Trophoblast cell (in vitro differentiated cells and primary cell): ENCODE measurements around the gene HEXD.
A peak's percentile ranks its signal among the peaks of the same experiment; 100 is the strongest.

ENCODE experiments used
- DNase-seq, 2 donors: peaks; one replicate each; pipeline ENCODE4 v3.0.0-alpha.2; 2016
- H2AFZ ChIP-seq: 2 replicates; pipeline ENCODE4 v1.6.1; 2013; ENCODE audit warnings: low read length, moderate library complexity, mild to moderate bottlenecking; ENCODE audit not compliant: insufficient read depth, poor library complexity
- H2AK5ac ChIP-seq: 2 replicates; pipeline ENCODE4 v1.6.1; 2013; ENCODE audit warnings: mild to moderate bottlenecking, low read length
- H2BK120ac ChIP-seq: 2 replicates; pipeline ENCODE4 v1.6.1; 2013; ENCODE audit warnings: low read length, mild to moderate bottlenecking, moderate library complexity; ENCODE audit not compliant: insufficient read depth, poor library complexity
- H2BK12ac ChIP-seq: 2 replicates; pipeline ENCODE4 v1.6.1; 2013; ENCODE audit warnings: mild to moderate bottlenecking, low read length, moderate library complexity
- H2BK5ac ChIP-seq: 2 replicates; pipeline ENCODE4 v1.6.1; 2013; ENCODE audit warnings: low read length, low read depth, moderate library complexity, mild to moderate bottlenecking; ENCODE audit not compliant: poor library complexity
- H3K14ac ChIP-seq: 2 replicates; pipeline ENCODE4 v1.6.1; 2013; ENCODE audit warnings: mild to moderate bottlenecking, low read length
- H3K18ac ChIP-seq: 2 replicates; pipeline ENCODE4 v1.6.1; 2013; ENCODE audit warnings: mild to moderate bottlenecking, low read length
- H3K23ac ChIP-seq: 2 replicates; pipeline ENCODE4 v1.6.1; 2013; ENCODE audit warnings: low read length
- H3K27ac ChIP-seq: 2 replicates; pipeline ENCODE4 v1.5.1; 2013; ENCODE audit warnings: low read depth, mild to moderate bottlenecking, inconsistent platforms, low read length, moderate library complexity
- H3K27me3 ChIP-seq: 2 replicates; pipeline ENCODE4 v1.6.1; 2013; ENCODE audit warnings: inconsistent platforms, mild to moderate bottlenecking, low read length, moderate library complexity; ENCODE audit not compliant: insufficient read depth
- H3K36me3 ChIP-seq, 2 experiments: 1 replicate in 1 of 2; 2 replicates in 1 of 2; pipeline ENCODE4 v1.6.1; 2013; ENCODE audit warnings: low read length in 2 of 2, mild to moderate bottlenecking in 2 of 2, moderate library complexity in 1 of 2; ENCODE audit not compliant: insufficient read depth in 2 of 2, control insufficient read depth in 1 of 2
- H3K4ac ChIP-seq: 2 replicates; pipeline ENCODE4 v1.6.1; 2013; ENCODE audit warnings: low read depth, mild to moderate bottlenecking, low read length, moderate library complexity
- H3K4me1 ChIP-seq, 2 experiments: 1 replicate in 1 of 2; 2 replicates in 1 of 2; pipeline ENCODE4 v1.6.1; 2013; ENCODE audit warnings: low read length in 2 of 2, mild to moderate bottlenecking in 2 of 2, moderate library complexity in 1 of 2; ENCODE audit not compliant: insufficient read depth in 2 of 2, control insufficient read depth in 1 of 2
- H3K4me2 ChIP-seq: 2 replicates; pipeline ENCODE4 v1.6.1; 2013; ENCODE audit warnings: inconsistent platforms, mild to moderate bottlenecking, low read length, moderate library complexity
- H3K4me3 ChIP-seq: 2 replicates; pipeline ENCODE4 v1.5.1; 2013; ENCODE audit warnings: mild to moderate bottlenecking, low read depth, low read length, inconsistent platforms
- H3K79me1 ChIP-seq: one replicate; pipeline ENCODE4 v1.6.1; 2013; ENCODE audit warnings: low read length
- H3K79me2 ChIP-seq: 2 replicates; pipeline ENCODE4 v1.6.1; 2013; ENCODE audit warnings: low read length, mild to moderate bottlenecking; ENCODE audit not compliant: control insufficient read depth, insufficient read depth, poor library complexity
- H3K9ac ChIP-seq: 2 replicates; pipeline ENCODE4 v1.6.1; 2013; ENCODE audit warnings: mild to moderate bottlenecking, low read length
- H3K9me3 ChIP-seq: 2 replicates; pipeline ENCODE4 v1.6.1; 2013; ENCODE audit warnings: low read depth, mild to moderate bottlenecking, control low read depth, inconsistent platforms, low read length; ENCODE audit not compliant: insufficient read depth
- H4K12ac ChIP-seq: 2 replicates; pipeline ENCODE4 v1.6.1; 2013; ENCODE audit warnings: low read depth, mild to moderate bottlenecking, low read length, moderate library complexity
- H4K8ac ChIP-seq: 2 replicates; pipeline ENCODE4 v1.6.1; 2013; ENCODE audit warnings: low read depth, mild to moderate bottlenecking, low read length, moderate library complexity
- H4K91ac ChIP-seq: one replicate; pipeline ENCODE4 v1.6.1; 2013; ENCODE audit warnings: low read depth, mild to moderate bottlenecking, low read length, moderate library complexity
- WGBS: extraction: QIAGEN DNeasy Blood & Tissue Kit; methylation state at CpG from one replicate; pipeline ENCODE4 v1.1.7; 2013; ENCODE audit warnings: missing lambda C conversion rate; ENCODE audit not compliant: insufficient read length, insufficient coverage; ENCODE audit errors: extremely low coverage; 5-methylcytosine and 5-hydroxymethylcytosine counted together

HEXD gene

GRCh38 chr17:82419540-82419939 is 1.4 kb downstream of the HEXD start:
- H3K79me1 ChIP-seq: peaks cover 6% of the 10 kb centered on the region
- no peak overlapping the region for H2BK5ac ChIP-seq
- no peak overlapping the region for H3K18ac ChIP-seq
- no peak overlapping the region for H3K27ac ChIP-seq
- H3K4me1 ChIP-seq: peaks cover 3 to 4% of the 10 kb centered on the region in 2 experiments
- H2AFZ ChIP-seq: no peak overlapping the region
- peaks cover 5% of the 10 kb centered on the region for H3K9me3 ChIP-seq
- no peak overlapping the region for H4K12ac ChIP-seq
- no CpG with 5 or more reads among the region's 2 CpGs for WGBS
- peaks cover 0 to 6% of the 10 kb centered on the region in 2 experiments for H3K36me3 ChIP-seq
- H3K14ac ChIP-seq: no peak overlapping the region
- no peak overlapping the region for H2BK120ac ChIP-seq
- H2BK12ac ChIP-seq: no peak overlapping the region
- no peak overlapping the region for H3K4me2 ChIP-seq
- H4K91ac ChIP-seq: no peak overlapping the region
- H3K4ac ChIP-seq: no peak overlapping the region
- H3K27me3 ChIP-seq: no peaks in the 10 kb centered on the region
- no peak overlapping the region for H3K9ac ChIP-seq
- H3K4me3 ChIP-seq: no peak overlapping the region
- no peak for DNase-seq
- peaks cover 3% of the 10 kb centered on the region for H3K79me2 ChIP-seq
- H4K8ac ChIP-seq: no peak overlapping the region
- no peak overlapping the region for H3K23ac ChIP-seq
- H2AK5ac ChIP-seq: no peak overlapping the region

- H2BK5ac ChIP-seq: no peak overlapping the region
- no peak overlapping the region for H4K91ac ChIP-seq
- no peaks in the 10 kb centered on the region for H3K4me1 ChIP-seq
- no peak overlapping the region for H2AFZ ChIP-seq
- H3K79me1 ChIP-seq: no peaks in the 10 kb centered on the region
- H3K23ac ChIP-seq: no peak overlapping the region
- H3K27ac ChIP-seq: no peak overlapping the region
- no peak overlapping the region for H2BK12ac ChIP-seq
- no peak overlapping the region for H3K14ac ChIP-seq
- peak; percentile 36 to 64 for DNase-seq
- H3K79me2 ChIP-seq: no peaks in the 10 kb centered on the region
- no peak overlapping the region for H4K12ac ChIP-seq
- H4K8ac ChIP-seq: no peak overlapping the region
- no peak overlapping the region for H3K9ac ChIP-seq
- H3K9me3 ChIP-seq: peaks cover 5% of the 10 kb centered on the region
- H2BK120ac ChIP-seq: no peak overlapping the region
- no peak overlapping the region for H3K4ac ChIP-seq
- WGBS: no CpG with 5 or more reads among the region's 25 CpGs
- no peaks in the 10 kb centered on the region for H3K27me3 ChIP-seq
- H2AK5ac ChIP-seq: no peak overlapping the region
- no peak overlapping the region for H3K18ac ChIP-seq
- no peak overlapping the region for H3K4me2 ChIP-seq
- peaks cover 0 to 6% of the 10 kb centered on the region in 2 experiments for H3K36me3 ChIP-seq
- H3K4me3 ChIP-seq: no peak overlapping the region
These were observed 6.1 kb downstream of the HEXD start for GRCh38 chr17:82424001-82424862.

- H4K91ac ChIP-seq: no peak overlapping the region
- no peak overlapping the region for H2AFZ ChIP-seq
- no peak overlapping the region for H3K23ac ChIP-seq
- no peak overlapping the region for H3K14ac ChIP-seq
- H3K4me1 ChIP-seq: no peaks in the 10 kb centered on the region
- peaks cover 5% of the 10 kb centered on the region for H3K9me3 ChIP-seq
- H2BK5ac ChIP-seq: no peak overlapping the region
- no peak for DNase-seq
- H2AK5ac ChIP-seq: no peak overlapping the region
- H3K4me2 ChIP-seq: no peak overlapping the region
- no CpG with 5 or more reads among the region's 2 CpGs for WGBS
- H3K4me3 ChIP-seq: no peak overlapping the region
- no peak overlapping the region for H3K9ac ChIP-seq
- no peak overlapping the region for H4K8ac ChIP-seq
- H4K12ac ChIP-seq: no peak overlapping the region
- H3K79me1 ChIP-seq: no peaks in the 10 kb centered on the region
- no peak overlapping the region for H3K27ac ChIP-seq
- H3K36me3 ChIP-seq: peaks cover 0 to 6% of the 10 kb centered on the region in 2 experiments
- H3K27me3 ChIP-seq: no peaks in the 10 kb centered on the region
- H2BK120ac ChIP-seq: no peak overlapping the region
- H2BK12ac ChIP-seq: no peak overlapping the region
- H3K4ac ChIP-seq: no peak overlapping the region
- H3K79me2 ChIP-seq: no peaks in the 10 kb centered on the region
- H3K18ac ChIP-seq: no peak overlapping the region
These were observed 6.7 kb downstream of the HEXD start for GRCh38 chr17:82424863-82425159.

- Histone ChIP-seq H2AK5ac (no peak overlapping the region), H3K27ac (no peak overlapping the region), H3K9ac (no peak overlapping the region), H3K27me3 (no peaks in the 10 kb centered on the region), H3K4ac (no peak overlapping the region), H4K91ac (no peak overlapping the region), H2BK5ac (no peak overlapping the region), H3K23ac (no peak overlapping the region), H3K4me2 (no peak overlapping the region), H2BK120ac (no peak overlapping the region), H3K36me3 (no peaks in the 10 kb centered on the region), H3K4me1 (no peaks in the 10 kb centered on the region), H3K14ac (no peak overlapping the region), H3K79me2 (no peaks in the 10 kb centered on the region), H4K12ac (no peak overlapping the region), H3K4me3 (peak overlapping the region; percentile 2), H2AFZ (no peak overlapping the region), H3K79me1 (no peaks in the 10 kb centered on the region), H2BK12ac (no peak overlapping the region), H4K8ac (no peak overlapping the region), H3K18ac (no peak overlapping the region), H3K9me3 (peaks cover 4% of the 10 kb centered on the region)
- no peak for DNase-seq
- WGBS: no CpG with 5 or more reads among the region's 3 CpGs
These were observed 10.4 kb downstream of the HEXD start for GRCh38 chr17:82428546-82428945.
